ENCODE data around the gene MORN1.

GRCh38 chr1:2334366-2334765, 57.0 kb downstream of the MORN1 start:
- TF ChIP-seq CTBP2 (IDR thresholded peaks at IDR 0.05; ENCODE audit: borderline replicate concordance, insufficient read depth, insufficient read length, low read length) (no peak), MAX (IDR thresholded peaks at IDR 0.05) (no peak), KDM5A (IDR thresholded peaks at IDR 0.05; ENCODE audit: low read length) (no peak), CTCF (IDR thresholded peaks at IDR 0.05; ENCODE audit: control extremely low read depth in 1 of 3, insufficient read depth in 1 of 3, low read depth in 1 of 3, low read length in 3 of 3) (no peak)

Measured in H1 (cell line).